HepG2 (cell line): Measurements from ENCODE around the gene TXN2. TPM values are rescaled to one million over a fixed set of nuclear protein-coding genes. Genes with fewer than 3 reads are reported as not detected.

Experiments used
- EHMT2 ChIP-seq: fragments of 200-600 bp; sonication (generic); IDR thresholded peaks from 2 replicates; pipeline ENCODE4 v1.7.0; 2017; ENCODE audit warnings: antibody characterized with exemption, low read depth, low read length, borderline replicate concordance
- HCFC1 ChIP-seq: fragments of 150-350 bp; IDR thresholded peaks from 2 replicates; pipeline ENCODE4 v1.6.1; 2014; ENCODE audit warnings: low read depth, low read length
- IKZF5 ChIP-seq: IDR thresholded peaks from 2 replicates; pipeline ENCODE4 v1.6.1; 2018; ENCODE audit warnings: missing genetic modification reagents, mild to moderate bottlenecking, missing compliant biosample characterization
- KDM5B ChIP-seq: sonication (generic); formaldehyde crosslinking; IDR thresholded peaks from 2 replicates; pipeline ENCODE4 v1.4.0; 2020; ENCODE audit warnings: missing genetic modification reagents, mild to moderate bottlenecking, borderline replicate concordance
- LCORL ChIP-seq, 2 experiments: fragments of 450-650 bp in 1 of 2; sonication (generic) in 1 of 2; formaldehyde crosslinking in 1 of 2; IDR thresholded peaks; 2 replicates each; pipeline versions ENCODE4 v1.5.0 to v1.6.1; 2017 to 2020; ENCODE audit warnings: antibody characterized with exemption in 1 of 2, missing genetic modification reagents in 1 of 2
- NCOA2 ChIP-seq: sonication (generic); formaldehyde crosslinking; IDR thresholded peaks from 2 replicates; pipeline ENCODE4 v1.8.0; 2022; ENCODE audit warnings: inconsistent platforms
- NCOR1 ChIP-seq: fragments of 200-600 bp; sonication (generic); IDR thresholded peaks from 2 replicates; pipeline ENCODE4 v1.7.0; 2017; ENCODE audit warnings: antibody characterized with exemption, low read length, borderline replicate concordance
- NRL ChIP-seq: sonication (generic); formaldehyde crosslinking; IDR thresholded peaks from 2 replicates; pipeline ENCODE4 v1.5.0; 2020; ENCODE audit warnings: missing genetic modification reagents, mild to moderate bottlenecking, moderate library complexity, borderline replicate concordance
- PLRG1 ChIP-seq: fragments of 450-650 bp; conservative IDR thresholded peaks from 2 replicates; pipeline ENCODE4 v1.6.1; 2016
- POLR2AphosphoS2 ChIP-seq: IDR thresholded peaks from 2 replicates; pipeline ENCODE4 v1.6.1; 2011; ENCODE audit warnings: low read depth, low read length, improper control_type of control experiment
- TBP ChIP-seq: sonication (generic); formaldehyde crosslinking; IDR thresholded peaks from 2 replicates; pipeline ENCODE4 v1.5.0; 2020; ENCODE audit warnings: missing genetic modification reagents
- TBX2 ChIP-seq: sonication (generic); formaldehyde crosslinking; IDR thresholded peaks from 2 replicates; pipeline ENCODE4 v1.5.0; 2020; ENCODE audit warnings: missing genetic modification reagents, mild to moderate bottlenecking, borderline replicate concordance
- TBX3 ChIP-seq: fragments of 450-650 bp; IDR thresholded peaks from 2 replicates; pipeline ENCODE4 v1.6.1; 2017; ENCODE audit warnings: antibody characterized with exemption, mild to moderate bottlenecking, inconsistent platforms, borderline replicate concordance
- ZBTB7A ChIP-seq: sonication (generic); formaldehyde crosslinking; IDR thresholded peaks from 2 replicates; pipeline ENCODE4 v1.8.0; 2022; ENCODE audit warnings: mild to moderate bottlenecking, missing genetic modification reagents
- ZFP41 ChIP-seq: sonication (generic); formaldehyde crosslinking; IDR thresholded peaks from 2 replicates; pipeline ENCODE4 v1.4.0; 2020; ENCODE audit warnings: mild to moderate bottlenecking, missing genetic modification reagents, borderline replicate concordance
- ZNF121 ChIP-seq: sonication (generic); formaldehyde crosslinking; IDR thresholded peaks from 2 replicates; pipeline ENCODE4 v1.5.0; 2020; ENCODE audit warnings: mild to moderate bottlenecking, missing genetic modification reagents
- ZNF225 ChIP-seq: sonication (generic); formaldehyde crosslinking; IDR thresholded peaks from 2 replicates; pipeline ENCODE4 v1.4.0; 2020; ENCODE audit warnings: mild to moderate bottlenecking, missing genetic modification reagents
- ZNF260 ChIP-seq: sonication (generic); formaldehyde crosslinking; IDR thresholded peaks from 2 replicates; pipeline ENCODE4 v1.4.0; 2020; ENCODE audit warnings: missing genetic modification reagents, low read depth, mild to moderate bottlenecking, borderline replicate concordance
- ZNF354B ChIP-seq: sonication (generic); formaldehyde crosslinking; IDR thresholded peaks from 2 replicates; pipeline ENCODE4 v1.8.0; 2022; ENCODE audit warnings: mild to moderate bottlenecking, missing genetic modification reagents
- ZNF383 ChIP-seq: sonication (generic); formaldehyde crosslinking; IDR thresholded peaks from 2 replicates; pipeline ENCODE4 v1.4.0; 2020; ENCODE audit warnings: missing genetic modification reagents, mild to moderate bottlenecking, borderline replicate concordance
- ZNF674 ChIP-seq: sonication (generic); formaldehyde crosslinking; IDR thresholded peaks from 2 replicates; pipeline ENCODE4 v1.5.0; 2020; ENCODE audit warnings: low read depth, mild to moderate bottlenecking, missing genetic modification reagents
- polyA plus RNA-seq, 8 experiments: library from polyadenylated mRNA; depleted of rRNA in 3 of 8; stranded (reverse) in 7 of 8; unstranded in 1 of 8; fragments of >200 nt; fragmentation: Illumina TruSeq in 4 of 8; extraction: Trizol in 4 of 8; gene quantifications; 2 replicates each; pipeline versions ENCODE4 v1.2.1 to v1.2.3, GENCODE V29; 2011 to 2016; ENCODE audit warnings: low read depth in 4 of 8, missing spikeins in 1 of 8, mixed read lengths in 1 of 8; ENCODE audit not compliant: insufficient read depth in 1 of 8
- total RNA-seq, 5 experiments: library from RNA; depleted of rRNA; stranded (reverse); fragments of >200 nt; fragmentation: Illumina TruSeq; extraction: Trizol; gene quantifications; 2 replicates each; pipeline ENCODE4 v1.2.3, GENCODE V29; 2016; ENCODE audit warnings: low read depth in 1 of 5
- TF ChIP-seq, protein P1 (sequence below): sonication (generic); formaldehyde crosslinking; IDR thresholded peaks from 2 replicates; pipeline ENCODE4 v1.4.0; 2020; ENCODE audit warnings: missing genetic modification reagents
- TF ChIP-seq, protein P2 (sequence below): IDR thresholded peaks from 2 replicates; pipeline ENCODE4 v1.6.1; 2016

TXN2 gene
- total and polyA plus RNA-seq, 2 of the 13 experiments (the other 11 are each of a cell fraction or from before 2014, with no cell fraction given) = 41.4 to 109 TPM

GRCh38 chr22:36419177-36419911 is 62.1 kb downstream of the TXN2 start (continued):
- TF ChIP-seq LCORL (IDR thresholded peaks at IDR 0.05) (peak; percentile 95), LCORL (CRISPR knock-in tag; IDR thresholded peaks at IDR 0.05) (peak; percentile 98), TBX2 (CRISPR knock-in tag) (peak; percentile 96), ZBTB7A (peak; percentile 32; the same call in 1 of the 2 replicates), TBP (CRISPR knock-in tag) (no peak), POLR2AphosphoS2 (no peak), ZNF674 (CRISPR knock-in tag) (0 out of 2 replicates have a peak, but pooled peaks have one; percentile 53), EHMT2 (no peak), ZNF354B (CRISPR knock-in tag) (no peak), ZNF260 (CRISPR knock-in tag) (no peak), NCOA2 (CRISPR knock-in tag) (peak; percentile 99), NRL (peak; percentile 80; the same call in 1 of the 2 replicates), NCOR1 (peak; percentile 90; the same call in 1 of the 2 replicates), ZNF225 (no peak), ZNF383 (CRISPR knock-in tag) (no peak), TBX3 (peak; percentile 75; the same call in 1 of the 2 replicates), IKZF5 (CRISPR knock-in tag) (peak; percentile 97), KDM5B (CRISPR knock-in tag) (peak; percentile 18; the same call in 1 of the 2 replicates), HCFC1 (no peak), ZNF121 (CRISPR knock-in tag) (peak; percentile 42; the same call in 1 of the 2 replicates), ZFP41 (CRISPR knock-in tag) (no peak), PLRG1 (no peak)
- TF ChIP-seq, protein P1, sequence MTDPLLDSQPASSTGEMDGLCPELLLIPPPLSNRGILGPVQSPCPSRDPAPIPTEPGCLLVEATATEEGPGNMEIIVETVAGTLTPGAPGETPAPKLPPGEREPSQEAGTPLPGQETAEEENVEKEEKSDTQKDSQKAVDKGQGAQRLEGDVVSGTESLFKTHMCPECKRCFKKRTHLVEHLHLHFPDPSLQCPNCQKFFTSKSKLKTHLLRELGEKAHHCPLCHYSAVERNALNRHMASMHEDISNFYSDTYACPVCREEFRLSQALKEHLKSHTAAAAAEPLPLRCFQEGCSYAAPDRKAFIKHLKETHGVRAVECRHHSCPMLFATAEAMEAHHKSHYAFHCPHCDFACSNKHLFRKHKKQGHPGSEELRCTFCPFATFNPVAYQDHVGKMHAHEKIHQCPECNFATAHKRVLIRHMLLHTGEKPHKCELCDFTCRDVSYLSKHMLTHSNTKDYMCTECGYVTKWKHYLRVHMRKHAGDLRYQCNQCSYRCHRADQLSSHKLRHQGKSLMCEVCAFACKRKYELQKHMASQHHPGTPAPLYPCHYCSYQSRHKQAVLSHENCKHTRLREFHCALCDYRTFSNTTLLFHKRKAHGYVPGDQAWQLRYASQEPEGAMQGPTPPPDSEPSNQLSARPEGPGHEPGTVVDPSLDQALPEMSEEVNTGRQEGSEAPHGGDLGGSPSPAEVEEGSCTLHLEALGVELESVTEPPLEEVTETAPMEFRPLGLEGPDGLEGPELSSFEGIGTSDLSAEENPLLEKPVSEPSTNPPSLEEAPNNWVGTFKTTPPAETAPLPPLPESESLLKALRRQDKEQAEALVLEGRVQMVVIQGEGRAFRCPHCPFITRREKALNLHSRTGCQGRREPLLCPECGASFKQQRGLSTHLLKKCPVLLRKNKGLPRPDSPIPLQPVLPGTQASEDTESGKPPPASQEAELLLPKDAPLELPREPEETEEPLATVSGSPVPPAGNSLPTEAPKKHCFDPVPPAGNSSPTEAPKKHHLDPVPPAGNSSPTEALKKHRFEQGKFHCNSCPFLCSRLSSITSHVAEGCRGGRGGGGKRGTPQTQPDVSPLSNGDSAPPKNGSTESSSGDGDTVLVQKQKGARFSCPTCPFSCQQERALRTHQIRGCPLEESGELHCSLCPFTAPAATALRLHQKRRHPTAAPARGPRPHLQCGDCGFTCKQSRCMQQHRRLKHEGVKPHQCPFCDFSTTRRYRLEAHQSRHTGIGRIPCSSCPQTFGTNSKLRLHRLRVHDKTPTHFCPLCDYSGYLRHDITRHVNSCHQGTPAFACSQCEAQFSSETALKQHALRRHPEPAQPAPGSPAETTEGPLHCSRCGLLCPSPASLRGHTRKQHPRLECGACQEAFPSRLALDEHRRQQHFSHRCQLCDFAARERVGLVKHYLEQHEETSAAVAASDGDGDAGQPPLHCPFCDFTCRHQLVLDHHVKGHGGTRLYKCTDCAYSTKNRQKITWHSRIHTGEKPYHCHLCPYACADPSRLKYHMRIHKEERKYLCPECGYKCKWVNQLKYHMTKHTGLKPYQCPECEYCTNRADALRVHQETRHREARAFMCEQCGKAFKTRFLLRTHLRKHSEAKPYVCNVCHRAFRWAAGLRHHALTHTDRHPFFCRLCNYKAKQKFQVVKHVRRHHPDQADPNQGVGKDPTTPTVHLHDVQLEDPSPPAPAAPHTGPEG (CRISPR knock-in tag) = no peak
- TF ChIP-seq, protein P2, sequence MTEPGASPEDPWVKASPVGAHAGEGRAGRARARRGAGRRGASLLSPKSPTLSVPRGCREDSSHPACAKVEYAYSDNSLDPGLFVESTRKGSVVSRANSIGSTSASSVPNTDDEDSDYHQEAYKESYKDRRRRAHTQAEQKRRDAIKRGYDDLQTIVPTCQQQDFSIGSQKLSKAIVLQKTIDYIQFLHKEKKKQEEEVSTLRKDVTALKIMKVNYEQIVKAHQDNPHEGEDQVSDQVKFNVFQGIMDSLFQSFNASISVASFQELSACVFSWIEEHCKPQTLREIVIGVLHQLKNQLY (CRISPR knock-in tag) = peak; percentile 98
